Activated naive CD4-positive, alpha-beta T cell treated with anti-CD3 and anti-CD28 coated beads, Interleukin-2, amount 10 ng/mL, durations not matched to agents 7 days and 5 days (primary cell): ENCODE data around the gene PHGDH.
"Not testable (repeated sequence)": the region's sequence is repeated elsewhere in the genome, so short reads cannot be mapped to it uniquely, and the experiment has no call there.

Experiments
- CTCF ChIA-PET: fragments of 350-600 bp; sonication (Branson Sonifier 250); formaldehyde crosslinking; loops from one replicate; lab custom pipeline; 2021; ENCODE audit warnings: antibody characterized with exemption; lab: Charles Lee
- DNase-seq: peaks from one replicate; pipeline ENCODE4 v3.0.0-alpha.2; 2020
- H3K27ac Mint-ChIP-seq: one replicate; pipeline ENCODE4 v1.8.0; 2021; ENCODE audit warnings: mild to moderate bottlenecking, moderate library complexity, mixed read lengths
- H3K27me3 Mint-ChIP-seq: one replicate; pipeline ENCODE4 v1.8.0; 2021; ENCODE audit warnings: mild to moderate bottlenecking, mixed read lengths
- H3K36me3 Mint-ChIP-seq: one replicate; pipeline ENCODE4 v1.8.0; 2021; ENCODE audit warnings: mixed read lengths
- H3K4me1 Mint-ChIP-seq: one replicate; pipeline ENCODE4 v1.8.0; 2021; ENCODE audit warnings: mixed read lengths
- H3K4me3 Mint-ChIP-seq: one replicate; pipeline ENCODE4 v1.8.0; 2021; ENCODE audit warnings: mild to moderate bottlenecking, moderate library complexity, mixed read lengths
- H3K9me3 Mint-ChIP-seq: one replicate; pipeline ENCODE4 v1.8.0; 2021; ENCODE audit warnings: mixed read lengths

The PHGDH gene

GRCh38 chr1:119680723-119681122 is 31.0 kb upstream of the PHGDH start:
- Mint-ChIP-seq H3K4me1 (peaks cover under 1% of the 10 kb centered on the region), H3K4me3 (no peak overlapping the region), H3K36me3 (no peaks in the 10 kb centered on the region), H3K9me3 (no peaks in the 10 kb centered on the region), H3K27me3 (peaks cover 25% of the 10 kb centered on the region), H3K27ac (no peak overlapping the region)
- CTCF ChIA-PET = interaction anchor here (8.1 kb wide), 1 partner anchor 64 kb away, joined by 120 read pairs; no protein-coding TSS in a partner anchor
- DNase-seq = no peak

- H3K27me3 Mint-ChIP-seq = peaks cover 21% of the 10 kb centered on the region
- H3K36me3 Mint-ChIP-seq = no peaks in the 10 kb centered on the region
- CTCF ChIA-PET = no interaction called here
- no peak overlapping the region for H3K27ac Mint-ChIP-seq
- no peaks in the 10 kb centered on the region for H3K9me3 Mint-ChIP-seq
- no peaks in the 10 kb centered on the region for H3K4me1 Mint-ChIP-seq
- DNase-seq = no peak
- H3K4me3 Mint-ChIP-seq = no peak overlapping the region
These were observed 30.2 kb upstream of the PHGDH start for GRCh38 chr1:119681560-119681959.

- no peaks in the 10 kb centered on the region for H3K36me3 Mint-ChIP-seq
- H3K27me3 Mint-ChIP-seq = peaks cover 18% of the 10 kb centered on the region
- no peak overlapping the region for H3K4me3 Mint-ChIP-seq
- no peaks in the 10 kb centered on the region for H3K4me1 Mint-ChIP-seq
- no peak for DNase-seq
- CTCF ChIA-PET = no interaction called here
- H3K27ac Mint-ChIP-seq = no peak overlapping the region
- no peaks in the 10 kb centered on the region for H3K9me3 Mint-ChIP-seq
These were observed 29.6 kb upstream of the PHGDH start for GRCh38 chr1:119682141-119682540.

- H3K27me3 Mint-ChIP-seq = peaks cover 18% of the 10 kb centered on the region
- no peaks in the 10 kb centered on the region for H3K4me1 Mint-ChIP-seq
- no peak overlapping the region for H3K27ac Mint-ChIP-seq
- no peak for DNase-seq
- no peaks in the 10 kb centered on the region for H3K9me3 Mint-ChIP-seq
- CTCF ChIA-PET = interaction anchor here (0.6 to 1.1 kb wide), 2 partner anchors 9 to 73 kb away, joined by 3 read pairs; no protein-coding TSS in a partner anchor
- H3K4me3 Mint-ChIP-seq = no peak overlapping the region
- H3K36me3 Mint-ChIP-seq = no peaks in the 10 kb centered on the region
These were observed 27.8 kb upstream of the PHGDH start for GRCh38 chr1:119683893-119684292.

- Mint-ChIP-seq H3K27me3 (peaks cover 13% of the 10 kb centered on the region), H3K27ac (no peak overlapping the region), H3K9me3 (no peaks in the 10 kb centered on the region), H3K4me1 (no peaks in the 10 kb centered on the region), H3K4me3 (no peak overlapping the region), H3K36me3 (no peaks in the 10 kb centered on the region)
- CTCF ChIA-PET = interaction anchor here (1.5 kb wide), 1 partner anchor 11 kb away, joined by 4 read pairs; no protein-coding TSS in a partner anchor
- DNase-seq = no peak
These were observed 25.1 kb upstream of the PHGDH start for GRCh38 chr1:119686661-119687060.

- Mint-ChIP-seq H3K36me3 (no peaks in the 10 kb centered on the region), H3K27me3 (peaks cover 13% of the 10 kb centered on the region), H3K4me3 (no peak overlapping the region), H3K9me3 (no peaks in the 10 kb centered on the region), H3K27ac (no peak overlapping the region), H3K4me1 (no peaks in the 10 kb centered on the region)
- CTCF ChIA-PET = interaction anchor here (1.5 kb wide), 1 partner anchor 12 kb away, joined by 4 read pairs; no protein-coding TSS in a partner anchor
- DNase-seq = no peak
These were observed 24.2 kb upstream of the PHGDH start for GRCh38 chr1:119687434-119688079.

- Mint-ChIP-seq H3K27me3 (peaks cover 5% of the 10 kb centered on the region), H3K36me3 (no peaks in the 10 kb centered on the region), H3K4me1 (no peaks in the 10 kb centered on the region), H3K4me3 (no peak overlapping the region), H3K27ac (no peak overlapping the region), H3K9me3 (no peaks in the 10 kb centered on the region)
- no peak for DNase-seq
- CTCF ChIA-PET = interaction anchor here (1.0 kb wide), 1 partner anchor 13 kb away, joined by 4 read pairs; no protein-coding TSS in a partner anchor
These were observed 22.9 kb upstream of the PHGDH start for GRCh38 chr1:119688810-119689209.

GRCh38 chr1:119689511-119689910 is 22.2 kb upstream of the PHGDH start:
- Mint-ChIP-seq H3K27me3 (peaks cover 6% of the 10 kb centered on the region), H3K36me3 (no peaks in the 10 kb centered on the region), H3K27ac (no peak overlapping the region), H3K4me1 (no peaks in the 10 kb centered on the region), H3K9me3 (no peaks in the 10 kb centered on the region), H3K4me3 (no peak overlapping the region)
- no peak for DNase-seq
- CTCF ChIA-PET = interaction anchor here (1.0 kb wide), 1 partner anchor 14 kb away, joined by 4 read pairs; no protein-coding TSS in a partner anchor

- not testable (repeated sequence) for H3K27ac Mint-ChIP-seq, DNase-seq, H3K4me1 Mint-ChIP-seq, H3K36me3 Mint-ChIP-seq, H3K4me3 Mint-ChIP-seq
- H3K27me3 Mint-ChIP-seq = peaks cover 35% of the 10 kb centered on the region
- H3K9me3 Mint-ChIP-seq = peaks cover 12% of the 10 kb centered on the region
- CTCF ChIA-PET = interaction anchor here (1.3 kb wide), 1 partner anchor 21 kb away, joined by 4 read pairs; no protein-coding TSS in a partner anchor
These were observed 14.9 kb upstream of the PHGDH start for GRCh38 chr1:119696863-119697262.

- Mint-ChIP-seq H3K27me3 (peaks cover 39% of the 10 kb centered on the region), H3K27ac (no peak overlapping the region), H3K9me3 (peaks cover 17% of the 10 kb centered on the region), H3K4me1 (no peaks in the 10 kb centered on the region), H3K36me3 (peaks cover 1% of the 10 kb centered on the region), H3K4me3 (no peak overlapping the region)
- CTCF ChIA-PET = no interaction called here
- no peak for DNase-seq
These were observed 14.1 kb upstream of the PHGDH start for GRCh38 chr1:119697598-119697997.

- peaks cover 20% of the 10 kb centered on the region for H3K9me3 Mint-ChIP-seq
- no peaks in the 10 kb centered on the region for H3K4me1 Mint-ChIP-seq
- no peak for DNase-seq
- peaks cover 1% of the 10 kb centered on the region for H3K36me3 Mint-ChIP-seq
- H3K27me3 Mint-ChIP-seq = peaks cover 35% of the 10 kb centered on the region
- H3K27ac Mint-ChIP-seq = no peak overlapping the region
- no peak overlapping the region for H3K4me3 Mint-ChIP-seq
- CTCF ChIA-PET = no interaction called here
These were observed 11.4 kb upstream of the PHGDH start for GRCh38 chr1:119700326-119700725.

GRCh38 chr1:119701659-119702058 is 10.1 kb upstream of the PHGDH start:
- DNase-seq = no peak
- CTCF ChIA-PET = no interaction called here
- Mint-ChIP-seq H3K27me3 (peaks cover 32% of the 10 kb centered on the region), H3K9me3 (peaks cover 20% of the 10 kb centered on the region), H3K27ac (no peak overlapping the region), H3K36me3 (peaks cover 1% of the 10 kb centered on the region), H3K4me3 (no peak overlapping the region), H3K4me1 (no peaks in the 10 kb centered on the region)

GRCh38 chr1:119702384-119702783 is 9.3 kb upstream of the PHGDH start:
- Mint-ChIP-seq H3K4me3 (no peak overlapping the region), H3K9me3 (peaks cover 20% of the 10 kb centered on the region)
- no peak for DNase-seq

GRCh38 chr1:119703666-119704450 is 7.9 kb upstream of the PHGDH start:
- Mint-ChIP-seq H3K36me3 (peaks cover 1% of the 10 kb centered on the region), H3K4me1 (no peaks in the 10 kb centered on the region), H3K9me3 (peaks cover 20% of the 10 kb centered on the region), H3K27ac (no peak overlapping the region), H3K27me3 (peaks cover 36% of the 10 kb centered on the region), H3K4me3 (no peak overlapping the region)
- DNase-seq = no peak
- CTCF ChIA-PET = interaction anchor here (1.3 kb wide), 1 partner anchor 8 kb away, joined by 3 read pairs; the partner anchor contains the start of gene PHGDH

More at GRCh38 chr1:119702384-119702783, 9.3 kb upstream of the PHGDH start:
- CTCF ChIA-PET = no interaction called here
- Mint-ChIP-seq H3K27ac (no peak overlapping the region), H3K36me3 (peaks cover 1% of the 10 kb centered on the region), H3K27me3 (peaks cover 25% of the 10 kb centered on the region), H3K4me1 (no peaks in the 10 kb centered on the region)
